OCI-LY7 (cell line): ENCODE data around the gene SORCS1. TPM values are rescaled to one million over a fixed set of nuclear protein-coding genes. Genes with fewer than 3 reads are reported as not detected.

ENCODE experiments used
- BruUV-seq: library from RNA; stranded (reverse); fragments of 400-500 nt; replicated peaks from 2 replicates; lab custom pipeline; 2021; lab: Mats Ljungman, UMichigan
- CTCF ChIA-PET: fragments of 300-600 bp; sonication (Branson Sonifier 250); formaldehyde crosslinking; loops from one replicate; lab custom pipeline; 2022; ENCODE audit warnings: antibody characterized with exemption; ENCODE audit not compliant: unreplicated experiment; lab: Charles Lee
- POLR2A ChIA-PET: fragments of 300-600 bp; sonication (Branson Sonifier 250); formaldehyde crosslinking; loops from one replicate; lab custom pipeline; 2022; ENCODE audit warnings: antibody characterized with exemption; lab: Charles Lee
- DNase-seq: peaks from one replicate; pipeline ENCODE4 v3.0.0-alpha.2; 2015; ENCODE audit warnings: low spot score
- H2AFZ ChIP-seq: fragments of 200-600 bp; sonication (generic), shearing (Covaris generic); 2 replicates; pipeline ENCODE4 v1.6.1; 2014; ENCODE audit warnings: mild to moderate bottlenecking, antibody characterized with exemption, low read length, moderate library complexity
- H3K27ac ChIP-seq: fragments of 200-600 bp; sonication (generic); 2 replicates; pipeline ENCODE4 v1.5.1; 2014; ENCODE audit warnings: mixed run types, low read depth, mild to moderate bottlenecking, moderate library complexity, low read length, inconsistent platforms; ENCODE audit not compliant: poor library complexity, severe bottlenecking
- H3K36me3 ChIP-seq: fragments of 200-600 bp; sonication (generic); 2 replicates; pipeline ENCODE4 v1.6.1; 2014; ENCODE audit warnings: mild to moderate bottlenecking, antibody characterized with exemption, low read length, moderate library complexity, mixed read lengths; ENCODE audit not compliant: insufficient read depth
- H3K4me1 ChIP-seq: fragments of 200-600 bp; sonication (generic); 2 replicates; pipeline ENCODE4 v1.5.1; 2014; ENCODE audit warnings: mild to moderate bottlenecking, low read length; ENCODE audit not compliant: insufficient read depth, poor library complexity, severe bottlenecking
- H3K4me2 ChIP-seq: fragments of 200-600 bp; sonication (generic); 2 replicates; pipeline ENCODE4 v1.6.1; 2014; ENCODE audit warnings: mild to moderate bottlenecking, low read length
- H3K4me3 ChIP-seq: fragments of 200-600 bp; sonication (generic); 2 replicates; pipeline ENCODE4 v1.5.1; 2014; ENCODE audit warnings: mild to moderate bottlenecking, low read depth, low read length; ENCODE audit not compliant: poor library complexity, severe bottlenecking
- H3K79me2 ChIP-seq: fragments of 200-600 bp; sonication (generic); 2 replicates; pipeline ENCODE4 v1.6.1; 2016; ENCODE audit warnings: low read depth, mild to moderate bottlenecking, low read length, moderate library complexity, mixed read lengths; ENCODE audit not compliant: insufficient read depth
- H3K9me2 ChIP-seq: fragments of 200-600 bp; sonication (generic); 2 replicates; pipeline ENCODE4 v1.6.1; 2016; ENCODE audit warnings: mild to moderate bottlenecking, low read length, mixed read lengths; ENCODE audit not compliant: insufficient read depth
- H3K9me3 ChIP-seq: fragments of 200-600 bp; sonication (generic); 2 replicates; pipeline ENCODE4 v1.6.1; 2014; ENCODE audit warnings: mild to moderate bottlenecking, mixed run types, low read length, mixed read lengths
- H4K20me1 ChIP-seq: fragments of 200-600 bp; sonication (generic); 2 replicates; pipeline ENCODE4 v1.6.1; 2014; ENCODE audit warnings: mild to moderate bottlenecking, antibody characterized with exemption, low read length, moderate library complexity, mixed read lengths; ENCODE audit not compliant: insufficient read depth
- EZH2phosphoT487 ChIP-seq: fragments of 200-600 bp; sonication (generic); IDR thresholded peaks from 2 replicates; pipeline ENCODE4 v1.6.1; 2018; ENCODE audit warnings: low read depth, borderline replicate concordance, mild to moderate bottlenecking, mixed run types, antibody characterized with exemption, low read length, moderate library complexity, mixed read lengths
- intact Hi-C: fragments of 100-400 bp; cut with micrococcal nuclease; formaldehyde crosslinking; loops from one replicate; pipeline ENCODE4 v1.10.0; 2022; ENCODE audit not compliant: unreplicated experiment
- total RNA-seq, 2 experiments: library from RNA; depleted of rRNA in 1 of 2; stranded (reverse); fragments of >200 nt in 1 of 2; shearing (Covaris generic) in 1 of 2; gene quantifications; 2 replicates each; pipeline ENCODE4 v1.2.3, GENCODE V29; 2014 to 2022
- TF ChIP-seq, protein P1 (sequence below): fragments of 200-600 bp; sonication (generic); conservative IDR thresholded peaks from 2 replicates; pipeline ENCODE4 v1.5.1; 2014; ENCODE audit warnings: mild to moderate bottlenecking, antibody characterized with exemption, low read length, moderate library complexity, mixed read lengths

The SORCS1 gene
- total RNA-seq, 2 experiments from 2014 or later, result not detected

DNA sequence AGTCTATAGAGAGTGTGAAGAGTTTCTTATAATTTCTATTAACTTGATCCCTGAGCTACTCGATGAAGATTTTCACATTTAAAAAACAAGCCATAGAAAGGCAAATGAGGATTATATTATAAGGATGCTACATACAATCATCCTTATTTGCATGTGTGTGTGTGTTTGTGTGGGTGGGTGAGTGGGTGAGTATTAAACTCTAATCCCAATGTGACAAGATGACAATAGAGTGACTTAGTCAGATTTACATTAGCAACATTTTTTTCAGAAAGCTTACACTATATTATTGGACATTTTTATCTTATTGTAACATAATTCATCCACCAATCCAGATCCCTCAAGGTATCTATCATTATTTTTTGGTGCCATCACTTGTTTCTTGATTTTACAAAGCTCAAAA, 331.7 kb downstream of the SORCS1 start:
- Histone ChIP-seq H3K9me2 (no peaks in the 10 kb centered on the region), H4K20me1 (no peaks in the 10 kb centered on the region), H2AFZ (no peak overlapping the region), H3K4me1 (no peaks in the 10 kb centered on the region), H3K9me3 (no peaks in the 10 kb centered on the region), H3K36me3 (no peaks in the 10 kb centered on the region), H3K27ac (no peak overlapping the region), H3K4me3 (no peak overlapping the region), H3K4me2 (no peak overlapping the region), H3K79me2 (no peaks in the 10 kb centered on the region)
- TF ChIP-seq, protein P1, sequence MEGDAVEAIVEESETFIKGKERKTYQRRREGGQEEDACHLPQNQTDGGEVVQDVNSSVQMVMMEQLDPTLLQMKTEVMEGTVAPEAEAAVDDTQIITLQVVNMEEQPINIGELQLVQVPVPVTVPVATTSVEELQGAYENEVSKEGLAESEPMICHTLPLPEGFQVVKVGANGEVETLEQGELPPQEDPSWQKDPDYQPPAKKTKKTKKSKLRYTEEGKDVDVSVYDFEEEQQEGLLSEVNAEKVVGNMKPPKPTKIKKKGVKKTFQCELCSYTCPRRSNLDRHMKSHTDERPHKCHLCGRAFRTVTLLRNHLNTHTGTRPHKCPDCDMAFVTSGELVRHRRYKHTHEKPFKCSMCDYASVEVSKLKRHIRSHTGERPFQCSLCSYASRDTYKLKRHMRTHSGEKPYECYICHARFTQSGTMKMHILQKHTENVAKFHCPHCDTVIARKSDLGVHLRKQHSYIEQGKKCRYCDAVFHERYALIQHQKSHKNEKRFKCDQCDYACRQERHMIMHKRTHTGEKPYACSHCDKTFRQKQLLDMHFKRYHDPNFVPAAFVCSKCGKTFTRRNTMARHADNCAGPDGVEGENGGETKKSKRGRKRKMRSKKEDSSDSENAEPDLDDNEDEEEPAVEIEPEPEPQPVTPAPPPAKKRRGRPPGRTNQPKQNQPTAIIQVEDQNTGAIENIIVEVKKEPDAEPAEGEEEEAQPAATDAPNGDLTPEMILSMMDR, result no peak
- TF ChIP-seq EZH2phosphoT487, result no peak
- no TSS peak for BruUV-seq
- DNase-seq, result no peak
- intact Hi-C loops, result no loop called here
- ChIA-PET CTCF (no interaction called here), POLR2A (no interaction called here)

DNA sequence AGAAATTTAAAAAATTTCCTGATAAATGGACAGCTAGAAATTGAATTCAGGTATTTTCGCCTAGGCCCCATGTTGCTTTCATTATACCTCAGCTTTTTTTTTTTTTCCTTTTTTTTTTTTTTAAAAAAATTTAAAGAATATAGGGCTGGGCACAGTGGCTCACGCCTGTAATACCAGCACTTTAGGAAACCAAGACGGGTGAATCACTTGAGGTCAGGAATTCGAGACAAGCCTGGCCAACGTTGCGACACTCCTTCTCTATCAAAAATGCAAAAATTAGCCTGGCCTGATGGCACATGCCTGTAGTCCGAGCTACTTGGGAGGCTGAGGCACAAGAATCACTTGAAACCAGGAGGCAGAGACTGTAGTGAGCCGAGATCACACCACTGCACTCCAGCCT, 334.0 kb downstream of the SORCS1 start:
- DNase-seq, result no peak
- no peaks in the 10 kb centered on the region for H3K79me2 ChIP-seq
- no peak overlapping the region for H2AFZ ChIP-seq
- ChIA-PET POLR2A (interaction anchor here (0.6 kb wide), 2 partner anchors 9 to 86 kb away, joined by 3 read pairs; no protein-coding TSS in a partner anchor), CTCF (no interaction called here)
- no peak overlapping the region for H3K4me2 ChIP-seq
- no peaks in the 10 kb centered on the region for H3K9me2 ChIP-seq
- no peak overlapping the region for H3K27ac ChIP-seq
- H3K4me1 ChIP-seq, result no peaks in the 10 kb centered on the region
- no peaks in the 10 kb centered on the region for H3K36me3 ChIP-seq
- H4K20me1 ChIP-seq, result no peaks in the 10 kb centered on the region
- intact Hi-C loops, result no loop called here
- no peak overlapping the region for H3K4me3 ChIP-seq
- H3K9me3 ChIP-seq, result no peaks in the 10 kb centered on the region
- no peak for TF ChIP-seq EZH2phosphoT487
- TF ChIP-seq, protein P1, result no peak
- no TSS peak for BruUV-seq

- intact Hi-C loops, result no loop called here
- H3K36me3 ChIP-seq, result no peaks in the 10 kb centered on the region
- no peak overlapping the region for H3K27ac ChIP-seq
- CTCF ChIA-PET, result no interaction called here
- H3K9me2 ChIP-seq, result no peaks in the 10 kb centered on the region
- DNase-seq, result no peak
- no peaks in the 10 kb centered on the region for H4K20me1 ChIP-seq
- H3K4me2 ChIP-seq, result no peak overlapping the region
- H3K9me3 ChIP-seq, result no peaks in the 10 kb centered on the region
- no peak overlapping the region for H2AFZ ChIP-seq
- H3K4me3 ChIP-seq, result no peak overlapping the region
- no TSS peak for BruUV-seq
- H3K4me1 ChIP-seq, result no peaks in the 10 kb centered on the region
- POLR2A ChIA-PET, result interaction anchor here (0.6 kb wide), 2 partner anchors 9 to 87 kb away, joined by 3 read pairs; no protein-coding TSS in a partner anchor
- no peaks in the 10 kb centered on the region for H3K79me2 ChIP-seq
- TF ChIP-seq, protein P1, result no peak
- TF ChIP-seq EZH2phosphoT487, result no peak
These were observed 334.5 kb downstream of the SORCS1 start for GRCh38 chr10:106830006-106830405.
